HG03520 (cell line): ENCODE results near the gene PLA2G4B.

Source experiments
- ATAC-seq: cut with Tn5 transposase; IDR thresholded peaks from one replicate; pipeline ENCODE4 v1.9.1; 2021; ENCODE audit warnings: mild to moderate bottlenecking, moderate library complexity; ENCODE audit not compliant: unreplicated experiment

The PLA2G4B gene, protein sequence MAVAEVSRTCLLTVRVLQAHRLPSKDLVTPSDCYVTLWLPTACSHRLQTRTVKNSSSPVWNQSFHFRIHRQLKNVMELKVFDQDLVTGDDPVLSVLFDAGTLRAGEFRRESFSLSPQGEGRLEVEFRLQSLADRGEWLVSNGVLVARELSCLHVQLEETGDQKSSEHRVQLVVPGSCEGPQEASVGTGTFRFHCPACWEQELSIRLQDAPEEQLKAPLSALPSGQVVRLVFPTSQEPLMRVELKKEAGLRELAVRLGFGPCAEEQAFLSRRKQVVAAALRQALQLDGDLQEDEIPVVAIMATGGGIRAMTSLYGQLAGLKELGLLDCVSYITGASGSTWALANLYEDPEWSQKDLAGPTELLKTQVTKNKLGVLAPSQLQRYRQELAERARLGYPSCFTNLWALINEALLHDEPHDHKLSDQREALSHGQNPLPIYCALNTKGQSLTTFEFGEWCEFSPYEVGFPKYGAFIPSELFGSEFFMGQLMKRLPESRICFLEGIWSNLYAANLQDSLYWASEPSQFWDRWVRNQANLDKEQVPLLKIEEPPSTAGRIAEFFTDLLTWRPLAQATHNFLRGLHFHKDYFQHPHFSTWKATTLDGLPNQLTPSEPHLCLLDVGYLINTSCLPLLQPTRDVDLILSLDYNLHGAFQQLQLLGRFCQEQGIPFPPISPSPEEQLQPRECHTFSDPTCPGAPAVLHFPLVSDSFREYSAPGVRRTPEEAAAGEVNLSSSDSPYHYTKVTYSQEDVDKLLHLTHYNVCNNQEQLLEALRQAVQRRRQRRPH

DNA sequence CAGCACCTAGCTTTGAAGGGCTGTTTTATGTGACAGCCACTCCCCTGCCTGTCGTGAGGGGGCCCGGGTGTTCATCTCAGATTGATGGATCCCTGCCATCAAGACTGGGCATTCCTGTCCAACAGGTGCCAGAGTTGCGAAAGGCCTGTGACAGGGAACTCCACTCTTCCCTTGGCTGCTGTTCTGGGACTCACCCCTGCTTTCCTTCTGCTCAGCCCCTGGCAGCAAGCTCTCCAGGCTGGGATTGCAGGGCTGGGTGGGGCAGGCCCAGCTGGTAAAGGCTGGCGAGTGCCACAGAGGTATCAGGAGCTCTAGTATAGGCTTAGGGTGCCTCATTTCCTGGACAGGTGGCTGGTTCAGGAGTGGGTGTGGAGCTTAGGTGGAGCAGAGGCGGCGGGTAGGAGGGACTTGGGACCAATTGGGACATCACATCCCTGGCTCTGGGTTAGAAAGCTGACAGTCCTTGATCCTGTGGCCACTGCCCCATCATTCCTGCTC lies at the start of gene PLA2G4B:
PLA2G4B (plus strand) TSS at position 448 of the 498 bp plus-strand sequence. CDS start 67 bp downstream, outside the sequence.
- no peak for ATAC-seq

- ATAC-seq: no peak
Observed at GRCh38 chr15:41789236-41789635, 49.4 kb upstream of the PLA2G4B start.

- no peak for ATAC-seq
Observed at GRCh38 chr15:41789662-41790061, 49.0 kb upstream of the PLA2G4B start.

DNA sequence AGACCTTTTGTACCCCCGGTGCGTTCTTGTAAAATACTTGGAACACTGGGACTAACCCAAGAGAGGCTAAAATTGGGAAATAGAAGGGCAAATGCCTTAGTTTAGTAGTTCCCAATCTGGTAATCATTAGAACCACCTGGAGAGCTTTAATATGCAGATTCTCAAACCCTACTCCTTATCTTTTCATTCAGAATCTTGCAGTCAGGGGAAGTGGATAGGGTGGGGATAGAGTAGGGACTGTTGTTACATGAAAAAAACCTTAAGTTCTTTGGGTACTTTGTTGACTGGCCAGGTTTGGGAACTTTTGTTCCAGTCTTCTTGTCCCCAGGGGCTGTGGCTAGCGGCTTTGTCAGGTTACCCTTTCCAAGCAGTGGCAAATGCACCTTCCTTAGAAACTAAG lies 48.5 kb upstream of the PLA2G4B start:
- no peak for ATAC-seq

DNA sequence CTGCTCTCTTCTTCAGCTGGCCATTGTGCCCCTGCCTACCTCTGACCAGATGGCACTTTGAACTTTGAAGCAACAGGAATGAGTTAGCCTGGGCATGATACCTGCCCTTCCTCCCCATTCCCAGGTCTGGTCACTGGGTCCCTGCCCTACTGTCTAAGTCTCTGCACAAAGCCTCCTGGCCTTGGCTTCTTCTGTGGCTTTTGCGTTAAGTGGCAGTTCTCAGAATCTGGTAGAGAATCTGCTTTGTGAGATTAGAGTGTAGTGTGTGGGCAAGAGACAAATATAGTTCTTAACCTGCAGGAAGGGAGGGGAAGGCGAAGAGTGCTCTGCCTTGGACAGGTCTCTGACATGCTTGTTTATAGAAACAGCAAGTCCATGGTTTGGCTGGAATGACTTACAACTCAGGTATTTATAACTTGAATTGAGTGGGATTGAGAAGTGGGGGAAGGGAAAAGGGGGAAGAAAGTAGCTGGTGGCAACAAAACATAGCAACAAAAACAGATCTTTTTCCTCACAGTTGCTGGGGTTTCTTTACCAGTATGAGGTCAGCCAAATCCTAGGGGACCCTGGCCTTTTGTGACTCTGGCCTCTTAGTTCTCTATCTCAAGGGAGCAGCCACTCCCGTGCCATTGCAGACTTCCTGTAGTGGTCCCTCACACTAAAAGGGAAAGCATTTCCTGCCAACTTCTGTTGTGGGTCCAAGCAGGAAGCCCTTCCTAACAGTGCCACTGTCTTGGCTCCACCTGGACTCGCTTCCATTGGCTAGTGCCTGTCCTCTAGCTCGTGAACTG lies 47.7 kb upstream of the PLA2G4B start:
- ATAC-seq: no peak

DNA sequence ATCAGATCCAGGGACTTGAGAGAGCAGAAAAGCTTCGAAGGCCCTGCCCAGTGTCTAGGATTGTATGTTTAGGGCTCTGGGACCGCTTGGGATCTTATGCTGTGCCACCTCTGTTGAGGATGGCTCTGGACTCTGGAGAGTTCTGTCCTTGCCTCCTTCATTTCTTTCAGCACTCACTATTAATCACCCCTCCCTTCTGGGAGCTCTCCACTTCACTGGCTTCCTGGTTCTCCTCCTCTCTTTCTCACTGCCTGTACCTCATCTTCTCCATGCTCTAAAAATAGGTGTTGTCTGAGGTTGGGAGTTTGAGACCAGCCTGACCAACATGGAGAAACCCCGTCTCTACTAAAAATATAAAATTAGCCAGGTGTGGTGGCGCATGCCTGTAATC lies 47.1 kb upstream of the PLA2G4B start:
- no peak for ATAC-seq

GRCh38 chr15:41792000-41792637 lies 46.5 kb upstream of the PLA2G4B start:
- ATAC-seq: no peak

DNA sequence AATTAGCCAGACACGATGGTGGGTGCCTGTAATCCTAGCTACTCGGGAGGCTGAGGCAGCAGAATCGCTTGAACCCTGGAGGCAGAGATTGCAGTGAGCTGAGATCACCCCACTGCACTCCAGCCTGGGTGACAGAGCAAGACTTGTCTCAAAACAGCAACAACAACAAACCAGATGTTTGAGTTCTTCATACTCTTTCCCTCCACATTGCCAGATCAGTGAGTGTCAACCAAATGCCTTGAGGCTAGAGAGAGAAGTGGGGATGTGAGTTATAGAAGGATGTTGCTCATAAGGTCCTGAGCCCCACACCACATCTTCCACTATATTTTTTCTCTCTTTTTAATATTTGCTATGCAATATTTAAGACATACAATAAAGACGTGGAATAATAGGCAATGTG lies 44.6 kb upstream of the PLA2G4B start:
- no peak for ATAC-seq

DNA sequence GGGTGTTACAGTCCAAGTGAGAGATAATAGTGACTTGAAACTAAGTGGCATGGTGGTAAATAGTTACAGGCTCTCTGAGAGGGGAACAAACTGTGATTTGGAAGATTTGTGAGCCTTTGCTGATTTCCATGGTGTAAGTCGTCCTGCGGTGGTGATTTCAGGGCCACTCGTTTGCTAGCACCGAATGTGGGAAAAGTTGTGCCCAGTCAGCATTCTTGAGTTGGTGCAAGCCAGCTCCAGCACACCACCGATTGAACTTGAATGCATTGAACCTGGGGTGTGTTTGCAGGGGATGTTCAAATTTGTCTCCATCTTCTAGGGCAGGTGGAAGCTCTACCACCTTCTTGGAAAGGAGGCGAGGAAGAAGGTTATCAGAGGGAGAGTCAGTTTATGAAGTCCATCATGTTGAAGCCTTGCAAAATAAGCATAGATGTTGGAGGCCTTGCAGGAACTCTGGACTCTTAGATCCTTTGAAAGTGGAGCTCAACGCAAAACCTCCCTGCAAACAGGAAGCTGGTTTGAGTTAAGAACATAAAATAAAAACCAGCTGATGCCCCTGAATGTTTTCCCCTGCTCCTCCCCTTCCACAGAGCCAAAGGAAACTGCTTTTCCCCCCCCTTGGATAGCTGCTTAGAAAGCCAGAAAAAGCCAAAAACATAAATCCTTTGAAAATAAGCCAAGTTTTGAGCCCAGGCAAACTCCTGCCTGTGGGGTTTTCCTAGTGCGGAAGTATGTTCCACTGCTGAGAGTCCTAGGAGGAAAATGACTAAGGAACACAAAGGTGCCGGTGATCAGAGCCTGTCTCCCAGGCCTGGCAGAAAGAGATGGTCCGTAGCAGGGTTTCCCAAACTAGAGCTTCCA lies 42.4 kb upstream of the PLA2G4B start:
- no peak for ATAC-seq

GRCh38 chr15:41797201-41797944 lies 41.3 kb upstream of the PLA2G4B start:
- ATAC-seq: no peak

DNA sequence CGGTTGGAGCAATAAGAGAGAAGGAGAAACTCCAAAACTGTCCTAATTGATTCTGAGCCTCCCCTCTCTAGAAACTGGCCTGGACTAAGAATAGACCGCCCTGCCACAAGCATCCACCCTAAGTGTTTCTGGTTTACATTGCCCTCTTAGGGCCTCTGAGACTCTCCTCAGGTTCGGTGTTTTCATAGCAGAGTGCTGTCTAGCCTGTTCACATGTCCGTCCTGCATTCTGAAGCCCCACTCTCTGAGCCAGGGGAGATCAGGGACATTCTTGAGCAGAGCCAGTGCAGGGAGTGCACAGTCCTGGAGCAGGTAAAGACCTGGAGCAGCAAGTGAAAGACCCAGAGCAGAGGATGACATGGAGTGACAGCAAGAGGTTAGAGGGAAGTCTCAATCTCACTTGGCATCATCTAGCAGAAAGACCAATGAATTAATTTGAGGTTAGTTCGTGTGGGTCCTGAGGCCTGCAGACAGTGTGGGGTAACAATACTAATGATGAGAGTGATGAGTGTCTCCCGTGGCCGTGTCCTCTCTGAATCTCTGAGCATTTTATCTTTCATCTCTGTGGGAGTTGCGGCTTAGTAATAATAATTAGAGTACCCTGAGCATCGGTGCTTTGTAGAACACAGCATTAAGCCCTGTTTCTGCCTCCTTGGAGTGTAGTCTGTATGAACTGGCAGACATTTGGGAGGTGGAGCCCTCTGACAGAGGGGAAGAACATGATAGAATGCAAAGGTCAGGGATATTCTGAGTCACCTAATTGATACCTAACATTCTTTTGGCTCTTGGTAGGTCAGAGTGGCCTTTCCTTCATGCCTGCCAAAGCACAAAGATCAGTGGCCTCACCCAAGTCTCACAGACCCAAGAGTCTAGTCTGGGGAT lies 39.8 kb upstream of the PLA2G4B start:
- no peak for ATAC-seq

- no peak for ATAC-seq
Observed at GRCh38 chr15:41799488-41799805, 39.2 kb upstream of the PLA2G4B start.

DNA sequence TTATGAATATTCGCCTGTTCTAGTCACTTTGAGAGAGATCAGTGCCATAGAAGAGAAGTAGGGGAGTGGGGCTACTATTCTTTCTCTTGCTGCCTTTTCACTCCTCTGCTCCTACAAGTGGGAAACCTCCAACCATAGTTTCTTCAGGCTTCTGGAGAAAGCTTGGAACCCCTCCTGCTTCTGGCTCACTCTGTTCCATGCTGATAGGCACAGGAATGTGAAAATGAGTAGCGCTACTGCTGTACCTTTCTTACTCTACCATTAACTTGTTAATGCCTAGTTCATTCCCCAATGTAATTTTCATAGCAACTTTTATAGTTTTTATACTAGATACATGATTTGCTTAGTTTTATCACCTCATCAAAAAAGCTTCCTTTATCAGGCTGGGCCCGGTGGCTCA lies 37.5 kb upstream of the PLA2G4B start:
- ATAC-seq: no peak

DNA sequence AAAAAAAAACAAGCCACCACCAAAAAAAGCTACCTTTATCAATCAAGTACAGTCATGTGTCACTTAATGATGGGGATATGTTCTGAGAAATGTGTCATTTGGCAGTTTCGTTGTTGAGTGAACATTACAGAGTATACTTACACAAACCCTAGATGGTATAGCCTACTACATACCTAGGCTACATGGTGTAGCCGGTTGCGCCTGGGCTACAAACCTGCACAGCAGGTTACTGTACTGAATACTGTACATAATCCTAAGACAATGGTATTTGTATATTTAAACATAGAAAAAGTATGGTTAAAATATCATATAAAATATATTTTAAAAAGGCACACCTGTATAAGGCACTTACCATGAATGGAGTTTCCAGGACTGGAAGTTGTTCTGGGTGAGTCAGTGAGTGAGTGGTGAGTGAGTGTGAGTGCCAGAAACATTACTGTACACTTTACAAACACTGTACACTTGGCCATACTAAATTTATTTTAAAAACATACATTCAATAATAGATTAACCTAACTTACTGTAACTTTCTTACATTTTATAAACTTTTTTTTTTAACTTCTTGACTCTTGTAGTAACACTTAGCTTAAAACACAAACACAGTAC lies 36.7 kb upstream of the PLA2G4B start:
- ATAC-seq: no peak

DNA sequence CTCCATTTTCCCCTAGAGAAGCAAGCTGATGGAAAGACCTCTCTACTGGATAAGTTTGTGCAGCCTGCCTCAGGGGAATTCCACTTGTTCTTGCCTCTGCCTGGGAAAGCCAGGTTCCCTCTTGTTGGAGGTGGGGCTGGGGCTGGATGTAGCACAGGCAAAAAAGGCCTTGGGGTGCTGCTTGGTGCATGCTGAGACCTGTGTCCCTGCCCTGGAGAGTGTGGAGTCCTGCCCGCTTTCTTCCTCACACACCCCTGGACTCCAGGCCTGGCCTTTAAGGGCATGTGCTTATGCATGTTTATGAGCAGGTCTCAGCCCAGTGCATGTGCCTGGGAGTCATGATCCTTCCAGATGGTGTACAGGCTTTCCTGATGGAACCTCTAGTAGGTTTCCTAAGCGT lies 34.3 kb upstream of the PLA2G4B start:
- ATAC-seq: no peak

DNA sequence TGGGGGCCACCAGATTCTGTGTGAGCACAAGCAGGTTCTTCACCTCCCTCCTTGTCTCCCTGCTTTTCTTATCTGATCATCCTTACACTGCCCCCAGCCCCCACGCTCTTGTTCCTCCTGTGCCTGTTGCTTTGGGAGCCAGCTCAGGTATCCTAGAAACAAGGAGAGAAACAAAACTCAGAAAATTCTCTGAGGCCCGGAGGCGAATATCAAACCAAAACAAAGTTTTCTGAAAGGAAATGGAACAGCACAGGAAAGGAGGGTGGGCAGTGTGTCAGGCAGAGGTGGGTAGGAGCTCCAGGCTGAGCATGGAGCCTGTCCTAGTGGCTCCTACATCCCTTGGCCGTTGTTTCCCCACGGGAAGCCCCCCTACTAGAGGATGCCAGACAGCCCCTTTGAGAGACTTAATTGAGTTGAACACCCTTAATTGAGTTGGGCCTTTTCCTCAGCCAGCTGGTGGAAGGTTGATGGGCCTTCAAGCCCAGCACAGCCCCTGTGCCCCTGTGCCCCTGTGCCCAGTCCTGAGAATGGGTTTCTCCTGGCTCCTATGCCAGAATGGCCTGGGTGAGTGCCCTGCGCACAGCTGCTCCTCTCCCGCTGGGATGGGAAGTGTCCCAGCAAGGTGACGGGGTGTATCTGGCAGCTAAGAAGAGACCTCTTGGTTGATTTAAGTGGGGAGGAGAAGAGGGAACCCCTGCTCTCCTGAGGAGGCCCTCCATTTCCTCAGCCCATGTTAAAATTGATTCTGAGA lies 33.6 kb upstream of the PLA2G4B start:
- ATAC-seq: no peak

- no peak for ATAC-seq
Observed at GRCh38 chr15:41805711-41806110, 32.9 kb upstream of the PLA2G4B start.
